Measurements from ENCODE around the gene KDM1B. TPM values are rescaled to one million over a fixed set of nuclear protein-coding genes. Genes with fewer than 3 reads are reported as not detected.

KDM1B gene
- total and polyA plus RNA-seq, 9 of the 15 experiments (the other 6 are each of a cell fraction or from before 2014, with no cell fraction given) = 1.4 to 58.9 (median 36.3) TPM

DNA sequence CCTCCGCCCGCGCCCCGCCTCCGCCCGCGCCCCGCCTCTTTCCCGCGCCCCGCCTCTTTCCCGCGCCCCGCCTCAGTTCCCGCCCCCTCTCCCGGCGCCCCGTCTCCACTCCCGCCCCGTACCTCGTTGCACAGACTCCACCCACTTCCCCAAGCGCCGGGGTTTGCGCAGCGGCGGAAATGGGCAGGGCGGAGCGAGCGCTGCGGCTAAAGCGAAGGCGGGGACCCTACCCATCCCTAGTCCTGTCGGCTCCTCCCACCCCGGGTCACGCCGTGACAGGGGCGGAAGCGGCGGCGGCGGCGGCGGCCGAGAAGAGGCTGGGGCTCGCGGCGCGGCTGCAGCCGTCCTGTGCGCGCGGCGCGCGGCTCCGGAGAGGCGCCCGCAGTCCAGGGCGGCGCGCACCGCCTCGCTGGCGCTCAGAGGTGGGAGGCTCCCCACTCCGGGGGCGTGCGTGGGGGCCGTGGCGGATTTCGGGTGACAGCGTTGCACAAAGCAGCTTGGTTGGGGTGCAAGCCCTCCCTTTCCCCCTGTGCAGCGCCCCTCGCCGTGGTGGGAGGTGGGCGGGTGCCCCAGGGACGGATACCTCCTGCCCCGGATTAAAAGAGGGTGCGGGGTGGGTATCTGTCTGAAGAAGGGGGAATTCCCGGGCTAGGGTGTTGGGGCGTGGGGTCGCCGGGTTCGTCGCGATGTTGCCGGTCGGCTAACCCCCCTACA lies at the start of gene KDM1B (continued):
- TF ChIP-seq ARID1B (IDR thresholded peaks at IDR 0.05) (no peak), ZNF75A (CRISPR knock-in tag; IDR thresholded peaks at IDR 0.05) (no peak), BCL6 (CRISPR knock-in tag; IDR thresholded peaks at IDR 0.05) (no peak), ZNF586 (CRISPR knock-in tag; conservative IDR thresholded peaks at IDR 0.05) (no peak), SRSF1 (IDR thresholded peaks at IDR 0.05; ENCODE audit: low read depth, low read length) (no peak), SPI1 (IDR thresholded peaks at IDR 0.05; ENCODE audit: borderline replicate concordance, low read depth, low read length) (peak; percentile 86), PRMT5 (CRISPR knock-in tag; IDR thresholded peaks at IDR 0.05) (no peak), SMC3 (conservative IDR thresholded peaks at IDR 0.05; ENCODE audit: insufficient read depth, low read depth, low read length) (no peak), JUNB (CRISPR knock-in tag; conservative IDR thresholded peaks at IDR 0.05) (no peak; the same call in 1 of the 2 replicates), PTRF (tag; IDR thresholded peaks at IDR 0.05) (no peak), STAT5A (IDR thresholded peaks at IDR 0.05; ENCODE audit: borderline replicate concordance, low read length) (no peak), BRD9 (IDR thresholded peaks at IDR 0.05; ENCODE audit: low read depth, partially characterized antibody) (no peak), CBX8 (IDR thresholded peaks at IDR 0.05; ENCODE audit: borderline replicate concordance, extremely low read depth, low read depth, low read length, poor library complexity, severe bottlenecking) (no peak), SIN3B (IDR thresholded peaks at IDR 0.05; ENCODE audit: low read depth) (peak; percentile 65; the same call in 1 of the 2 replicates), ZNF431 (CRISPR knock-in tag; IDR thresholded peaks at IDR 0.05) (no peak), NFXL1 (CRISPR knock-in tag; IDR thresholded peaks at IDR 0.05) (no peak), HSF4 (CRISPR knock-in tag; IDR thresholded peaks at IDR 0.05; ENCODE audit: borderline replicate concordance) (no peak), PYGO2 (tag; IDR thresholded peaks at IDR 0.05) (no peak), THRAP3 (IDR thresholded peaks at IDR 0.05; ENCODE audit: borderline replicate concordance) (no peak), CBX5 (IDR thresholded peaks at IDR 0.05; ENCODE audit: borderline replicate concordance, low read depth) (no peak), CBX1 (IDR thresholded peaks at IDR 0.05; ENCODE audit: low read depth) (peak; percentile 9; the same call in 1 of the 2 replicates), ETV5 (CRISPR knock-in tag; IDR thresholded peaks at IDR 0.05; ENCODE audit: low read depth) (0 out of 2 replicates have a peak, but pooled peaks have one; percentile 26)
- TF ChIP-seq, protein P1, sequence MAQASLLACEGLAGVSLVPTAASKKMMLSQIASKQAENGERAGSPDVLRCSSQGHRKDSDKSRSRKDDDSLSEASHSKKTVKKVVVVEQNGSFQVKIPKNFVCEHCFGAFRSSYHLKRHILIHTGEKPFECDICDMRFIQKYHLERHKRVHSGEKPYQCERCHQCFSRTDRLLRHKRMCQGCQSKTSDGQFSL (CRISPR knock-in tag; IDR thresholded peaks at IDR 0.05) = no peak
- TF ChIP-seq, protein P1 (tag; IDR thresholded peaks at IDR 0.05) = no peak
- TF ChIP-seq, protein P2, sequence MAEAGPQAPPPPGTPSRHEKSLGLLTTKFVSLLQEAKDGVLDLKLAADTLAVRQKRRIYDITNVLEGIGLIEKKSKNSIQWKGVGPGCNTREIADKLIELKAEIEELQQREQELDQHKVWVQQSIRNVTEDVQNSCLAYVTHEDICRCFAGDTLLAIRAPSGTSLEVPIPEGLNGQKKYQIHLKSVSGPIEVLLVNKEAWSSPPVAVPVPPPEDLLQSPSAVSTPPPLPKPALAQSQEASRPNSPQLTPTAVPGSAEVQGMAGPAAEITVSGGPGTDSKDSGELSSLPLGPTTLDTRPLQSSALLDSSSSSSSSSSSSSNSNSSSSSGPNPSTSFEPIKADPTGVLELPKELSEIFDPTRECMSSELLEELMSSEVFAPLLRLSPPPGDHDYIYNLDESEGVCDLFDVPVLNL (CRISPR knock-in tag; IDR thresholded peaks at IDR 0.05; ENCODE audit: low read depth) = 0 out of 2 replicates have a peak, but pooled peaks have one; percentile 24
- TF ChIP-seq, protein P3, sequence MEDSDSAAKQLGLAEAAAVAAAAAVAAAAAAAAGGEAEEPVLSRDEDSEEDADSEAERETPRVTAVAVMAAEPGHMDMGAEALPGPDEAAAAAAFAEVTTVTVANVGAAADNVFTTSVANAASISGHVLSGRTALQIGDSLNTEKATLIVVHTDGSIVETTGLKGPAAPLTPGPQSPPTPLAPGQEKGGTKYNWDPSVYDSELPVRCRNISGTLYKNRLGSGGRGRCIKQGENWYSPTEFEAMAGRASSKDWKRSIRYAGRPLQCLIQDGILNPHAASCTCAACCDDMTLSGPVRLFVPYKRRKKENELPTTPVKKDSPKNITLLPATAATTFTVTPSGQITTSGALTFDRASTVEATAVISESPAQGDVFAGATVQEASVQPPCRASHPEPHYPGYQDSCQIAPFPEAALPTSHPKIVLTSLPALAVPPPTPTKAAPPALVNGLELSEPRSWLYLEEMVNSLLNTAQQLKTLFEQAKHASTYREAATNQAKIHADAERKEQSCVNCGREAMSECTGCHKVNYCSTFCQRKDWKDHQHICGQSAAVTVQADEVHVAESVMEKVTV (CRISPR knock-in tag; IDR thresholded peaks at IDR 0.05) = no peak

Measured in K562 (cell line).